Measurements from ENCODE around the gene C1orf174. TPM values are rescaled to one million over a fixed set of nuclear protein-coding genes. Genes with fewer than 3 reads are reported as not detected.

The C1orf174 gene
- total RNA-seq, 1 donor from 2014 or later, result 25.8 TPM

DNA sequence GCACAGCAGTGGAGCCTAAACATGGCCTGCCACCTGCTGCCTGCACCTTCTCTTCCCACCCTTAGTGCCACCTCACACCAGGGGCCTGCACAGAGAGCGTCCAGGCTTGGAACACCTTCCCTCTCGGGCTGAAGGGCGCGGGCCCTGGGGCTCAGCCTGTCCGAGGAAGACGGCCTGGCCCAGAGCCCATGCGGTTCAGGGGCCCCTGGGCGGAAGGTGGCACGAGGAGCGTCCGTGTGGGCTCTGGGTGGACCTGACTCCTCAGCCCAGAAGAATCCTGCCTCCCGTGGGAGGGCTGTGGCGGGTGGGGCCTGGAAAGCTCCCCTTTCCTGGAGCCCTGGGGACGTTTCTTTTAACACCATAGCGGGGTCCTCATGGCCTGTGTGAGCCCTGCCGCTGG lies 23.4 kb downstream of the C1orf174 start:
- no peak overlapping the region for H3K27ac Mint-ChIP-seq
- no peaks in the 10 kb centered on the region for H3K27me3 Mint-ChIP-seq (ENCODE audit: low read depth)
- H3K4me1 Mint-ChIP-seq, result no peaks in the 10 kb centered on the region
- H3K4me3 Mint-ChIP-seq, result no peak overlapping the region
- TF ChIP-seq, protein P1, sequence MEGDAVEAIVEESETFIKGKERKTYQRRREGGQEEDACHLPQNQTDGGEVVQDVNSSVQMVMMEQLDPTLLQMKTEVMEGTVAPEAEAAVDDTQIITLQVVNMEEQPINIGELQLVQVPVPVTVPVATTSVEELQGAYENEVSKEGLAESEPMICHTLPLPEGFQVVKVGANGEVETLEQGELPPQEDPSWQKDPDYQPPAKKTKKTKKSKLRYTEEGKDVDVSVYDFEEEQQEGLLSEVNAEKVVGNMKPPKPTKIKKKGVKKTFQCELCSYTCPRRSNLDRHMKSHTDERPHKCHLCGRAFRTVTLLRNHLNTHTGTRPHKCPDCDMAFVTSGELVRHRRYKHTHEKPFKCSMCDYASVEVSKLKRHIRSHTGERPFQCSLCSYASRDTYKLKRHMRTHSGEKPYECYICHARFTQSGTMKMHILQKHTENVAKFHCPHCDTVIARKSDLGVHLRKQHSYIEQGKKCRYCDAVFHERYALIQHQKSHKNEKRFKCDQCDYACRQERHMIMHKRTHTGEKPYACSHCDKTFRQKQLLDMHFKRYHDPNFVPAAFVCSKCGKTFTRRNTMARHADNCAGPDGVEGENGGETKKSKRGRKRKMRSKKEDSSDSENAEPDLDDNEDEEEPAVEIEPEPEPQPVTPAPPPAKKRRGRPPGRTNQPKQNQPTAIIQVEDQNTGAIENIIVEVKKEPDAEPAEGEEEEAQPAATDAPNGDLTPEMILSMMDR (IDR thresholded peaks at IDR 0.05; ENCODE audit: unreplicated experiment), result no peak
- no peak for DNase-seq (ENCODE audit: low spot score in 2 of 2, unreplicated experiment in 2 of 2)
- H3K36me3 Mint-ChIP-seq, result peaks cover 50% of the 10 kb centered on the region
- peaks cover 16% of the 10 kb centered on the region for H3K9me3 Mint-ChIP-seq

GRCh38 chr1:3874736-3875135 lies 25.3 kb downstream of the C1orf174 start:
- TF ChIP-seq, protein P1 (IDR thresholded peaks at IDR 0.05; ENCODE audit: unreplicated experiment), result no peak
- Mint-ChIP-seq H3K4me1 (no peaks in the 10 kb centered on the region), H3K27me3 (ENCODE audit: low read depth) (no peaks in the 10 kb centered on the region)

DNA sequence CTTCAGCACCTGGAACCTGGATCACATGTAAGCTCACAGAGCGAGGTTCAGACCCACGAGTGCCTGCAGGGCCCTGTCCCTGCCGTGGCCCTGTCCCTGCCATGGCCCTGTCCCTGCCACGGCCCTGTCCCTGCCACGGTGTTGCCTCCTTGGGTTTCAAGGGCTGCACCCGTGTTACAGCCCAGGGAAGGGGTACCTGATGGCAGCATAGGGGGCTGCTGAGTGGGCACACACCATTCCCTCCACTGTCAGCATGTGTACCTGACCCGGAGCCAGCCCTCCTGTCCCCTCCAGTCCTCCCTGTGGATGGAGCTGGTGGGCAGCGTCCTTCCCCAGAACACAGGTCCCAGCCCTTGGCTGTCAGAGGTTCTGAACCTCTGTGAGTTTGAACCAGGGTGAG lies 27.5 kb downstream of the C1orf174 start:
- Mint-ChIP-seq H3K27me3 (ENCODE audit: low read depth) (no peaks in the 10 kb centered on the region), H3K4me1 (no peaks in the 10 kb centered on the region), H3K27ac (no peak overlapping the region), H3K4me3 (no peak overlapping the region), H3K9me3 (no peaks in the 10 kb centered on the region), H3K36me3 (peaks cover 42% of the 10 kb centered on the region)
- DNase-seq (ENCODE audit: low spot score in 2 of 2, unreplicated experiment in 2 of 2), result no peak
- TF ChIP-seq, protein P1 (IDR thresholded peaks at IDR 0.05; ENCODE audit: unreplicated experiment), result no peak

More at GRCh38 chr1:3874736-3875135, 25.3 kb downstream of the C1orf174 start:
- H3K27ac Mint-ChIP-seq, result no peak overlapping the region
- DNase-seq (ENCODE audit: low spot score in 2 of 2, unreplicated experiment in 2 of 2), result no peak
- H3K9me3 Mint-ChIP-seq, result peaks cover 15% of the 10 kb centered on the region
- no peak overlapping the region for H3K4me3 Mint-ChIP-seq
- H3K36me3 Mint-ChIP-seq, result peaks cover 55% of the 10 kb centered on the region

- H3K36me3 Mint-ChIP-seq, result peaks cover 44% of the 10 kb centered on the region
- H3K27ac Mint-ChIP-seq, result no peak overlapping the region
- no peak overlapping the region for H3K4me3 Mint-ChIP-seq
- H3K9me3 Mint-ChIP-seq, result no peaks in the 10 kb centered on the region
- TF ChIP-seq, protein P1 (IDR thresholded peaks at IDR 0.05; ENCODE audit: unreplicated experiment), result no peak
- H3K4me1 Mint-ChIP-seq, result no peaks in the 10 kb centered on the region
- no peaks in the 10 kb centered on the region for H3K27me3 Mint-ChIP-seq (ENCODE audit: low read depth)
- no peak for DNase-seq (ENCODE audit: low spot score in 2 of 2, unreplicated experiment in 2 of 2)
These were observed 28.6 kb downstream of the C1orf174 start for GRCh38 chr1:3871451-3871805.

DNA sequence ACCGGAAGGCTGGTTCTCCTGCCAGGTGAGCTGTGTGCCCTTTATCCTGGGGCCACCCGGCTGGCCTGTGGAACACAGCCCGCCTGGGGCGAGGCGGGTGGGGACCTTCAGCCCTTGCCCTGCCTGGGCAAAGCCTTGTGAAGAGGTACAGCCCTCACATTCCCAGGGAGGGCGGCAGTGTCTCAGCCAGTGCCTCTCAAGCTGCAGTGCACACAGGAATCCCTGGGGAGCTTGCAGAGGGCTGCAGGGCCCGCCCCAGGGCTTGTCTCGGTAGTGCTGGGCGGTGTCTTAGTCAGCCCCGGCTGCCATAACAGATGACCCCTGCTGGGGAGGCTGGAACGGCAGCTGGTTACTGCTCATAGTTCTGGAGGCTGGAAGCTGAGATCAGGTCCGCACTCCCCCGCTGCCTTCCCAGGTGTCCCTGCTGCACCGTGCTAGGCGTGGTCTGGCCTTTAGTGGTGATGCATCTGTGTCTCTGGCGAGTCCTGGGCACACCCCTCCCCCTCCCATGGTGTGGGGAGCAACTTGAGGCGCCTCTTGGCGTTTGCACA lies 30.2 kb downstream of the C1orf174 start:
- Mint-ChIP-seq H3K4me1 (no peaks in the 10 kb centered on the region), H3K4me3 (no peak overlapping the region), H3K36me3 (peaks cover 32% of the 10 kb centered on the region), H3K27ac (no peak overlapping the region), H3K27me3 (ENCODE audit: low read depth) (no peaks in the 10 kb centered on the region), H3K9me3 (no peaks in the 10 kb centered on the region)
- TF ChIP-seq, protein P1 (IDR thresholded peaks at IDR 0.05; ENCODE audit: unreplicated experiment), result no peak
- DNase-seq (ENCODE audit: low spot score in 2 of 2, unreplicated experiment in 2 of 2), result no peak
